HG02642 (cell line): ENCODE results near the gene PDE4D.
"Not testable (repeated sequence)": the region's sequence is repeated elsewhere in the genome, so short reads cannot be mapped to it uniquely, and the experiment has no call there.

ENCODE experiments used
- ATAC-seq: cut with Tn5 transposase; IDR thresholded peaks from one replicate; pipeline ENCODE4 v1.9.1; 2021; ENCODE audit warnings: mild to moderate bottlenecking; ENCODE audit not compliant: unreplicated experiment, poor library complexity

Gene PDE4D

DNA sequence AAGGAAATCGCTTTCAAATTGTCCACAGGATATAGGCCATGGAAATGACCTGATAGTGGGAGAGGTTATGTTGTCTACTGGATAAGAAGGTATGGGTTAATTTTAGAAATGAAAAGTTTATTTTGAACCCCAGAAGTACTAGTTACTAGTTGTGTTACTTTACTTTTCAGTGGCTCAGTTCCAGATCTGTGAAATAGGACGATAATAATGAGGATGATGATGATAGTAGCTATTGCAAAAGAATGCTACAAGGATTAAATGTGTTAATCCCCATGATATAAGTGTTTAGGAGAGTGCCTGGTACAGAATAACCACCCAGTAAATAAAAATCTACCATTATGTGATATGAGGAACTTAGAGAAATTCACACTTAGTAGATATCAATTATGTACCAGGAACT is 120.8 kb downstream of the PDE4D start:
- ATAC-seq = no peak

DNA sequence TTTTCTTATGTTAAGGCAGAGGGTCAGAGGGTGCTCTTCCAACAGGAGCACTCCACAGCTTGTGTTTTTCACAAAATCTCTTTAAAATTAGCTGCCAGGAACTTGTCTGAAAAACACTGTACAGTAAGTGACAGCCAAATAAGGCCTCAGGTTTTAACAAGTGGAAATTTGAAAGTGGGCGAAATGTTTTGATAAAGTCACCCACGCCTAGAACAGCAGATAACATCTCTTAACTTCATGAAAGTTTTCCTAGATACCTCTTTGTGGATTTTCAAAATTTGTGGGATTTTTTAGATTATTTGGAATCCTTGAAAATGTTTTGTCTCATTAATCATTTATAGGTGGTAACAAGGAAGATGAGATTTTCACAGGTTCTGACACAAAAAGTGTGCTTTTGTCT is 121.3 kb downstream of the PDE4D start:
- ATAC-seq = no peak

DNA sequence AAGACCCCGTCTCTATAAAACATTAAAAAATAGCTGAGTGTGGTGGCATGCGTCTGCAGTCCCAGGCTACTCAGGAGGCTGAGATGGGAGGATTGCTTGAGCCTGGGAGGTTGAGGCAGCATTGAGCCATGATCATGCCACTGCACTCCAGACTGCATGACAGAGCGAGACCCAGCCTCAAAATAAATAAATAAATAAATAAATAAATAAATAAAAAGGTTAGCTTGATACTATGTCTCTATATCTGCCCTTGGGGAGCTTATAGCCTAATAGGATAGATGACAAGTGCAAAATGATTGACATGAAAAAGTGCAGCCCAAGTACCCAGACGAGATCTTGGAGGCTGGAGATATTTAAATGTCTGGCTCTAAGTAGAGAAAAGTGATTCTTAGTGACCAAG is 122.6 kb downstream of the PDE4D start:
- no peak for ATAC-seq

DNA sequence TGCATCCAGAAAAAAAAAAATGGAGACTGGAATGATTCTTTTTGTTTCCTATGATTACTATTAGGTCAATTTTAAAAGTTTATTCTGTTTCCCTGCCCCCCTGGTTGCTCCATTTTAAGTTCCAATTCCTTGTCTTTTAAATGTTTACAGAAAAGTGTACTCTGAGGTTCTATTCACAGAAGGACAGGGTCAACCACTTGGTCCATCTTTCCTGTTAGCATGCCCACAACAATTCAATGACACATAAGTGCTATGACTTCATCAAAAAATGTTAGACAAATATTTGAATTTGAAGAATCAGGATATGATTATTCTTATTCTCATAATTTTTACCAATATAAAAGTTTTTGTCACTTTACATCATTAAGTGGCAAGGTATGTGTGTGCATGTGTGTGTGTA is 123.7 kb downstream of the PDE4D start:
- ATAC-seq = no peak

DNA sequence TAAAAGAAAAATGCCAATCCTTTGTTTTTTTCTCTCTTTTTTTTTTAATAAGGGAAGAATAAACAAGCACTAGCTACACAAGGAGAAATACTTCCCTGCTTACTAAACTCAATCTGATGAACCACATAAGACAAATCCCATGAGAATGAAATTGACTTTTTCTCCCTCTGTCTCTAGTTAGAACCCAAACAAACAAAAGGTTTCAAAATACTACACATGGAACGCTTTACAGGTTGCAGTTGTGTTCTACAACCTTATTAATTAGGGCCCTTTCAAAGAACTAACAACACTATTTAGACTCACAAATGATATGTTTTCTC is 124.5 kb downstream of the PDE4D start:
- no peak for ATAC-seq

DNA sequence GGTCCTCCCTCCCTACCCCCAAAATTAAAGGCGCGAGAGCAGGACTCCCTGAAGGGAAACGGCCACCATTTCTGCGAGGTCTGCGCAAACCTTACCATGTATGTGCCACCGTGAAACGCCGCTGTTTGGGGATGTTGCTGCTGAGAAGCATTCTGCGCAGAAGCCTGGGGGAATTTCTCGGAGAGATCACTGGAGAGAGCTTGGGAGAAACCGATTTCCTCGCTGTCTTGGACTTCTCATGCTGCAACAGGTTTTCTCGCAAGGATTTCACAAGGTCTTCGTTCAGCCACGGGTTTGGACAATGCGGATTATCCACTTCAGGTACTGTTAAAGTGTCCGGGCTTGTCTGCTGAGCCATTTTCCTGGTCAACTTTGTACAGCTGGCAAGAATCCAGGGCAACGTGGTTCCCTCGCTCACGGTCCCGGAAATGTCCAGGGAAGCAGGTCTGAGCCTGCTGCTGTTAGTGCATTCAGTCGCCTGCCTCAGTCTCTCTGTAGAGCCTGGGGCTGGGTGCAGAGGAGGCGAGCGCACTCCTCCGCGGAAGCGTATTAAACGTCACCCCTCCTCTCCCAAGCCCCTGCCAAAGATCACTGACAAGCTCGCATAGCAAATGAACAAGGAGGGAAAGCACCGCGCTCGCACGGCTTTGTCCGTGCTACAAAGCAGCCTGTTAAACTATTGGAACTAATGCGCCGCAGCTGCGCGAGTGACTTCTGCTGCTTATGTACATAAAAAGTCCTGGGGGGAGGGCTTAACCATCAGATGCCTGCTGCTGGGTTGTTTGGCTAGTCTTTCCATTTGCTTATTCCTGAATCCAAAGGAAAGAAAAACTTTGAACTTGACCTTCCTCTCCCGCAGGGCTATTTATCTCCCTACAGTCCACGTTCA is 125.1 kb downstream of the PDE4D start:
- ATAC-seq = peak; percentile 49

DNA sequence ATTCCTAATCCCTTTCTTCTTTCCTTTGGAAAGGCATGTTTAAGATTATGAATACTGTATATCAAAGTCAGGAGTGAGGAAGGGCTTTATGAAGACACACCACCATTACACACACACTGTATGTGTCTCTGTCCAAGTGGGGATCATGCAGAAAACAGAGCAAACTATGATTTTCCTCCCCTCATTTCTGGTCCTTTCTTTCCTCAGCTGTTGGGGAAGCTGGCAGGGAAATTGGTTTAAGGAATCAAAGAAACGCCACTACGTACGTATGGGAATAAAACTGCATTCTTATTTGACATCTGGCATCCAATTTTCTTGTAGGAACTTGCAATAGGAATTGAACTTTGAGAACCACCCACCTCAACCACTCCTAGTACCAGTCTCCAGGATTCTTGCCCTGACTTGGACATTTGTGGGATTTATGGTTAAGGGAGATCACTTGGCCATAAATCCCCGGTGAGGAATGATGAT is 125.8 kb downstream of the PDE4D start:
- ATAC-seq = no peak

DNA sequence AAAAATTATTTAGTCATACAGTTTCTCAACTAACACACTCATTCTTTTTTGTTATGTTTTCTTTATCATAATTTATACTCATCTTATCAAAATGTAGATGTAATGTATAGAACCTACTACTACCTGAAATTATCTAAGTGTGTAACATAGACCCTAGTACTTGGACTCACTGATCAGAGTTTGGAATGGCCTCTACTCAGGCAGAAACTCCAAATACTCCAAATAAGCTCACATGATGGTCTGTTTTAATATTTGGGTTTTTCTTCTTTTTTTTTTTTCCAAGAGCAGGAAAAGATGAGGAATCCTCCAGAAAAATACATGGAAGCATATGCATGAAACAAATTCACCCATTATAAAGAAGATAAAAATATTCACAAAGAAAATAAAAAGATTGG is 126.3 kb downstream of the PDE4D start:
- ATAC-seq = no peak

DNA sequence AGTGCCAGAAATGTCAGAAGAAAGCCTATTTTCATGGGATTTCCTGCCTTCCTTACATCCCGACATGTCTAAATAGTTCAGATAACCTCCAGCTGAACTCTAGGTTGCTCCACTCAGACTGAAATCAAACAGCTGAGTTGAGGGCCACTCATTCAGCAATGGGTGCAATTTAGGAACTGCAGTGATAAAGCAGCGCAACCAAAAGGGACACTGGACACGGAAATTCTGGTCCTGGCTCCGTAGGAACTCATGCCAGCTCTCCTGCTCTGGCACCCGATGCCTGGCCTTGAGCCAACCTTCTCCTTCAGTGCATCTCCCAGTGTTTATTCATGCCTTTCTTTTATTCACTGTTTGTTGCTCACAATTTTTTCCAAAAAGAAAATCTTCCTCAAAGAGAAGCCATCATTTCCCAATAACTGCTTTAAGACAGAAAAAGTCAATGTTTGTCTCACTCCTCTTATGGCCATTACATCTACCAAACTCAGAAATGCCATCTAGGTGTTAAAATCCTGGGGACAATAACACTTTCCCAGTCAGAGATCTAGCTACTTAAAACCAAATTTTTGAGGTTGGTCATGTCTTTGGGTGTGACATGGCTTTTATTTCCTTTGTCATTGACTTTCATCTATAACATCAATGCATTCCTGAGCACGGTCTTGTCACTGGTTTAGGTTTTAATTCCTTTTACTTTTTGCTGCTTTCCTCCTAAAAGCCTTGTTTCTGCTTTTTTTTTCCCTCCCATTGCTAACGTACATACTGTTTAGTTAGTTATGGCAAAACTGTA is 126.9 kb downstream of the PDE4D start:
- ATAC-seq = no peak

DNA sequence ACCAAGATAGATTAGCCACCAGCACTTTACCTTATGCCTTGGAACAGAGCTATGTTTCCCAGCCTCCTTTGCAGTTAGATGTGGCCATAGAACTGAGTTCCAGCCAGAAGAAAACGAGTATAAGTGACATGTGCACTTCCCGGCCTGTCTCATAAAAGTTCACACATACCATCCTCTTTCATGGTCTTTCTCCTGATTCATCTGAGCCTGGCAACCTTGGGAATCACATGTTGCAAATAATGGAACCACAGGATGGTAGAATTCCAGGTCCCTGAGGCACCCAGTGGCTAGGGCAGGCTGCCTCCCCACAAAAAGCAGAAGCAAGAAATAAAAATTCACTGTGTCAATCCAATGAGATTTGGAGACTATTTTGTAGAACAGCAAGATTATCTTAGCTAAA is 128.1 kb downstream of the PDE4D start:
- no peak for ATAC-seq

DNA sequence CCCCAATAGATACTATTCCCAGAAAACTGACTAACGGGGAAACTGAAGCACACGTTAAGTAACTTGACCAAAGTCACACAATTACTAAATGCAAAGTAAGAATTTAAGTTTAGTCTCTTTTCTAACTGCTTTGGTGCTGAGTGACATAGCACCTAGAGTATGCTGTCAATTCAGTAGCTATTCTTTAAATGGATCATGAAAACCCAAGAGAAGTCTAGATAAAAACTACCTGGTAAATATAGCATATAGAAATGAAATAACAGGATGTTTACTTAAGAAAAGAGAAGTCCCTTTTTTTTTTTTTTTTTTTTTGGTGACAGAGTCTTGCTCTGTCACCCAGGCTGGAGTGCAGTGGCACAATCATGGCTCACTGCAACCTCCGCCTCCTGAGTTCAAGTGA is 129.2 kb downstream of the PDE4D start:
- ATAC-seq = no peak

DNA sequence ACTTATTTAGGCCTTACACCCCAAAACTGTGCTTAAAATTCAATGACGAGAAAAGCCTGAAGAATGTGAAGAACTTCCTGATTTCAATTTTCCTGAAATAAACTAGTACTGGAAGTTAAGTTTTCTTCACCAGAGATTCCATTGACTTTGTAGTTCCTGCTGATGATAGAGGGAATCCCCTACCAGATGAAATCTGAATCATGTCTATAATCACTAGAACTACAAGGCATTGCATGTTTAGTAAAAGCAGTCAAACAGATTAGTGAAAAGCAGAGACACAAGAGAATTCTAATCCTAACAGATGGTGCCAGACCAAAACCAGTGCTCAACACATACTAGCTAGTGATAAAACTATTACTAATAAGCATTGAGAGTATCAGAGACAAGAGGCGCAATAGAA is 130.0 kb downstream of the PDE4D start:
- ATAC-seq = no peak

DNA sequence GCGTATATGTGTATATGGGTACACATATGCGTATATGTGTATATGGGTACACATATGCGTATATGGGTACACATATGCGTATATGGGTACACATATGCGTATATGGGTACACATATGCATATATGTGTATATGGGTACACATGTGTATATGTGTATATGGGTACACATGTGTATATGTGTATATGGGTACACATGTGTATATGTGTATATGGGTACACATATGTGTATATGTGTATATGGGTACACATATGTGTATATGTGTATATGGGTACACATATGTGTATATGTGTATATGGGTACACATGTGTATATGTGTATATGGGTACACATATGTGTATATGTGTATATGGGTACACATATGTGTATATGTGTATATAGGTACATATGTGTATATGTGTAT is 131.3 kb downstream of the PDE4D start:
- not testable (repeated sequence) for ATAC-seq

DNA sequence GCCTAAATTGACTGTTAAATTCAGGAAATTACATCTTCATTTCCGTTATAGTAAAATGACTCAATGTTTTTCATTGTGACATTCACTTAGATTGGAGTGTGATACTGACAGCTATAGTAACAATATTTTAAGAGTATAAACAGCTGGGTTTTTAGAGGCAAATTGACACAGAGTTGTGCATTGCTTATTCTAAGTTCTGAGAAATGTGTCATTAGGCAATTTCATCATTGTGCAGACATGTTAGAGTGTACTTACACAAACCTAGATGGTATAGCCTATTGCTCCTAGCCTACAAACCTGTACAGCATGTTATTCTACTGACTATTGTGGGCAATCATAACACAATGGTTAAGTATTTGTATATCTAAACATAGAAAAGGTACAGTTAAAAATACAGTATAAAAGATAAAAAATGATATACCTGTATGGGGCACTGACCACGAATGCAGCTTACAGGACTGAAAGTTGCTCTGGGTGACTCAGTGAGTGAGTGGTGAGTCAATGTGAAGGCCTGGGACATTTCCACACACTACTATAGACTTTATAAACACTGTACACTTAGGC is 132.7 kb downstream of the PDE4D start:
- no peak for ATAC-seq

DNA sequence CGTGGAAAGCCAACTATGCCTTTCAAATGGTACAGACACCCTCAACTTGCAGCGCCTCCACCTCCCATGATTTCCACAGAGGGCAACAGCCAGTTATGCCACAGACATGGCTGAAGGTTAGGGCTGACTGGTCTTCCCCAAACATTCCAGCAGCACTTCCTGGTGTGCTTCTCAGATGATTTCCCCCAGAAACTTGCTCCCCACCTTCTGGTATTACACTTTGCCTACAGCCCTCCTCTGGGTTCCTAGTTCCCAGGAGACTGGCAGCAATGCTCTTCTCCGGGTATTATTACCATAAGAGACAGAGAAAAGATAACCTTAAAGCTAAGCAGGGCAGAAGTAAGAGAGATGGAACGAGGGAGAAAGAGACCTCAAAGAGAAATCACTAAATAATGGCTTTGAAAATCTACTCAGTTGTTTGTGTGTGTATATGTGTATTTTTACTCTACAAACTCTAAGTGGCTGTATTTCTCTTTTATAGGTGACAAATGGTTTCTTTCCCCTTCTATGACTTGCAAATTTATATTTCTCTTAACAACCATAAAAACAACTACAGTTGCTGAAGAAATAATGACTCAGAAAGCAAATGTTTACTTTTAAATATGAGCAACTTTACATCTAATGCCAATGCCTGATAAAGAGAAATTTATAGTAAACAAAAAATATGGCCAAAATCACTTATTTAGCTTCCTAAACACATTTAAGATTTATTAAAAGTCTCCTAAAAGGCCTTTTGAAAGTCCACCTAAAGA is 133.8 kb downstream of the PDE4D start:
- no peak for ATAC-seq

DNA sequence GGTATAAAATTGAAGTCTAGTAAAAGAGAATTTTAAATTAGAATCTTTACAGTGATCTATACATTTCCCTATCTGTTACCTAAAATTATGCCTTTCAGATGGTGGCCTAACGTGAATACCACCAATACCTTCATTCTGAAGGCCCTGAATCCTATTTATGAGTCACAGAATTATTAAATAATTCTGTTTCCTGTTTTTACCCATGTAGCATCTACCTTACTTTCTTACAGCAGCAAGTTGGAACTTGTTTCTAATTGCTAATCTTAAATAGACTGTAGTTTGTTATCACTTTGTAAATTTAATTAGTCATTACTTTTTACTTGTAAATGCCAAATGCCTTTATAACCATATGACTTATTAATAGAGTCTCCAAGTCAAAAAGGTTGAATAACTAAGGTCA is 135.0 kb downstream of the PDE4D start:
- ATAC-seq = no peak

DNA sequence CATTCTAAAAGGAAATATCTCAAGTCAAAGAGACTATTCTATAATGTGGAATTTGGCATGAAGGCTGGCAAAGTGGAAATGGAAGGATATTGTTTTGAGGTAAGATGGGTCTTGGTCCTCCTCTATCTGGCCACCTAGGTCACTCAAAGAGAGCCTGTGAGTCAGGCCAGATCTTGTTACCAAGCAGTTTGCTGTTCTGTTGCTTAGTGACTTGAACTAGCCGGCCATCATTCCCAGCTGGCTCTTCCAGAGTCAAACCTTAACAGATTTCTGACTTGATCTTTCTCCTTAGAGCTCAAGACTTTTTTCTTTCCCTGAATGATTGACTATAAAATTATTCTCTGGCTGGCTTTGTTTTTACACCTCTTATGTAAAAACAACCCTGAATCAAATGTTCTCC is 136.1 kb downstream of the PDE4D start:
- ATAC-seq = no peak

DNA sequence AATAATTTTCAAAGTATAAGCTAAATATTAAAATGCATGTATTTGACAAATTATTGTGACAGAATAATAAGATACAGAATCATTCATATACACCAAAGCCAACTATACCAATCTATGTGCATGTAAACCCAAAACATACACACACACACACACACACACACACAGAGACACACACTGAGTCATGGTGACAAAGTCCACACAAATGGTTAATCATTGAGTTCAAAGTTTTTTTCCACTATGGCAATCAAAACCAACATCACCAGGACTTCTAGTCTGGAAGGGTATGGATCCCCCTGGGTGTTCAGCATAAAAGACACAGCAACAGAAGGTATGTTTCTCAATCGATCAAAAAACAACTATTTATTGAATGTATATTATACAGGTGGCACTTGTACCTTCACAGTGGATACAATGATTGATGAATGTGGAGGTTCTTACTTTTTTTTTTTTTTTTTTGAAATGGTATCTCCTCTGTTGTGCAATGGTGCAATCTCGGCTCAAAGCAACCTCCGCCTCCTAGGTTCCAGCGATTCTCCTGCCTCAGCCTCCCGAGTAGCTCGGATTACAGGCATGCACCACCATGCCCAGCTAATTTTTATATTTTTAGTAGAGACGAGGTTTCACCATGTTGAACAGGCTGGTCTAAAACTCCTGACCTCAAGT is 137.0 kb downstream of the PDE4D start:
- no peak for ATAC-seq

DNA sequence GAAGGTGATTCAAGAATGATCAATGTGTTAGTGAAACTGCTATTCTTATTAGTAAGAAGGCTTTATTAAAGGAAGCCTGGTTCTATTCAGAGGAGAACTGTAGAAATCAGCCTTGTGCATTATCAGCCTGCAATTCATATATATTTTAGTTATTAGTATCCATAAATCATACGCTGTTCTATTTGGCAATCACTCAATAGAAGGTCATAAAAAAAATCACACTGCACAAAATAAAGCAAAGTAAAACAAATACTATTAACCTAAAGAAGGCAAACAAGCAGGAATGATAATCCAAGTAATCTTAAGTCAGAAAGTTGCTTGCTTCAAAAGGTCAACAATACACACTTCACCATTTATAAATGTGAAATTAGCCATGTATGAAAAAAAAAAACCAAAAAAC is 138.1 kb downstream of the PDE4D start:
- ATAC-seq = no peak

DNA sequence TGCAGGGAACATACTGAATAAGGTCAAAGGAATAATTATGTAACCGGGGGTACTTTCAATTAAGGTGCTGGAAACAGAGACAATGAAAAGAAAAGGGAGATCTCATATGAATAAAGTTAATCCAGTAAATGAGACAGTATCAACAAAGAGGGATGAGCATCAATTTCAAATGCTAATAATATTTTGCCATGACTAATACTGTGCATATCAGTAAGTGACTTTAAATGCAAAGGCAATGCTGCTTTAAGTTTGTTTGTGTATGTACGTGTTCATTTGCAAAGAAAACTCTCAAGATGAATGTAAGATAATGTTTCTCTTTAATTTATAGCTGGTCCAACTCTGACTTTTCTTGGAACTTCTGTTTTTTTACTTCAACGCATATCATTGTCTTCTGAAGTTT is 139.9 kb downstream of the PDE4D start:
- no peak for ATAC-seq
